Caco-2 (cell line): Measurements from ENCODE around the gene ZNF18. TPM values are rescaled to one million over a fixed set of nuclear protein-coding genes. Genes with fewer than 3 reads are reported as not detected.

Source experiments
- BruUV-seq: library from RNA; stranded (reverse); fragments of 400-500 nt; replicated peaks from 2 replicates; lab custom pipeline; 2021; lab: Mats Ljungman, UMichigan
- CTCF ChIA-PET: fragments of 300-600 bp; sonication (Branson Sonifier 250); formaldehyde crosslinking; loops from one replicate; lab custom pipeline; 2022; ENCODE audit warnings: antibody characterized with exemption; lab: Charles Lee
- POLR2A ChIA-PET: fragments of 300-600 bp; sonication (Branson Sonifier 250); formaldehyde crosslinking; loops from one replicate; lab custom pipeline; 2022; ENCODE audit warnings: antibody characterized with exemption; lab: Charles Lee
- DNase-seq, 2 experiments: peaks; one replicate each; pipeline versions ENCODE4 v3.0.0 to v3.0.0-alpha.2; 2020 to 2022
- H3K27me3 ChIP-seq: replicated peaks from 2 replicates; pipeline ENCODE4 v1.6.0; 2011; ENCODE audit warnings: low read length; ENCODE audit not compliant: control insufficient read depth, insufficient read depth
- H3K36me3 ChIP-seq: 2 replicates; pipeline ENCODE4 v1.5.1; 2011; ENCODE audit warnings: low read length; ENCODE audit not compliant: control insufficient read depth, insufficient read depth
- H3K4me1 ChIP-seq: fragments of 250-450 bp; sonication (Bioruptor Pico); 2 replicates; pipeline ENCODE4 v1.5.1; 2020; ENCODE audit warnings: mild to moderate bottlenecking
- H3K4me3 ChIP-seq: 2 replicates; pipeline ENCODE4 v1.5.1; 2011; ENCODE audit warnings: low read depth, mild to moderate bottlenecking, control low read depth, low read length
- H3K9me3 ChIP-seq: fragments of 250-450 bp; sonication (Bioruptor Pico); 2 replicates; pipeline ENCODE4 v1.5.1; 2020; ENCODE audit warnings: mild to moderate bottlenecking, moderate library complexity
- H3K27ac Mint-ChIP-seq: one replicate; pipeline ENCODE4 v1.8.0; 2022; ENCODE audit warnings: mixed read lengths; ENCODE audit not compliant: unreplicated experiment
- H3K27me3 Mint-ChIP-seq: one replicate; pipeline ENCODE4 v1.8.0; 2022; ENCODE audit warnings: mixed read lengths; ENCODE audit not compliant: insufficient read depth, unreplicated experiment
- H3K36me3 Mint-ChIP-seq: one replicate; pipeline ENCODE4 v1.8.0; 2022; ENCODE audit warnings: mild to moderate bottlenecking, mixed read lengths; ENCODE audit not compliant: insufficient read depth, unreplicated experiment
- H3K4me1 Mint-ChIP-seq: one replicate; pipeline ENCODE4 v1.8.0; 2022; ENCODE audit warnings: low read depth, mixed read lengths; ENCODE audit not compliant: unreplicated experiment
- H3K4me3 Mint-ChIP-seq: one replicate; pipeline ENCODE4 v1.8.0; 2022; ENCODE audit warnings: mild to moderate bottlenecking, moderate library complexity, mixed read lengths; ENCODE audit not compliant: unreplicated experiment
- H3K9me3 Mint-ChIP-seq: one replicate; pipeline ENCODE4 v1.8.0; 2022; ENCODE audit warnings: mixed read lengths; ENCODE audit not compliant: unreplicated experiment
- CTCF ChIP-seq, 2 experiments: fragments of 200-600 bp in 1 of 2; IDR thresholded peaks; 1 replicate in 1 of 2; 2 replicates in 1 of 2; pipeline versions ENCODE4 v1.5.1 to v1.8.0; 2011 to 2022; ENCODE audit warnings: antibody characterized with exemption in 1 of 2, control low read depth in 1 of 2, inconsistent platforms in 1 of 2, low read depth in 1 of 2, low read length in 1 of 2, mild to moderate bottlenecking in 1 of 2, moderate library complexity in 1 of 2; ENCODE audit not compliant: insufficient read depth in 1 of 2, severe bottlenecking in 1 of 2, unreplicated experiment in 1 of 2
- intact Hi-C: fragments of 100-400 bp; cut with micrococcal nuclease; formaldehyde crosslinking; loops from one replicate; pipeline ENCODE4 v1.10.0; 2022; ENCODE audit not compliant: unreplicated experiment
- total RNA-seq: library from RNA; stranded (reverse); gene quantifications from 2 replicates; pipeline ENCODE4 v1.2.3, GENCODE V29; 2022

Gene ZNF18
- total RNA-seq, 1 experiment from 2014 or later: 4.4 TPM

- no peak for DNase-seq
- Mint-ChIP-seq H3K36me3 (no peaks in the 10 kb centered on the region), H3K27me3 (no peaks in the 10 kb centered on the region), H3K4me3 (no peak overlapping the region), H3K27ac (no peak overlapping the region), H3K9me3 (no peaks in the 10 kb centered on the region), H3K4me1 (no peaks in the 10 kb centered on the region)
- H3K27me3 ChIP-seq: no peaks in the 10 kb centered on the region
- ChIA-PET POLR2A (no interaction called here), CTCF (no interaction called here)
- no peaks in the 10 kb centered on the region for H3K36me3 ChIP-seq
- BruUV-seq: no TSS peak
- intact Hi-C loops: no loop called here
- no peaks in the 10 kb centered on the region for H3K9me3 ChIP-seq
- H3K4me3 ChIP-seq: no peak overlapping the region
- no peaks in the 10 kb centered on the region for H3K4me1 ChIP-seq
- TF ChIP-seq CTCF (IDR thresholded peaks at IDR 0.05; ENCODE audit: insufficient read depth in 1 of 2, low read depth in 1 of 2, low read length in 1 of 2, severe bottlenecking in 1 of 2, unreplicated experiment in 1 of 2): no peak
These were observed 10.2 kb upstream of the ZNF18 start for GRCh38 chr17:12007466-12007865.

GRCh38 chr17:11999696-12000095 lies 2.4 kb upstream of the ZNF18 start:
- Histone ChIP-seq H3K9me3 (no peaks in the 10 kb centered on the region), H3K4me1 (no peaks in the 10 kb centered on the region), H3K27me3 (no peaks in the 10 kb centered on the region), H3K36me3 (no peaks in the 10 kb centered on the region), H3K4me3 (no peak overlapping the region)
- Mint-ChIP-seq H3K9me3 (no peaks in the 10 kb centered on the region), H3K27ac (no peak overlapping the region), H3K36me3 (no peaks in the 10 kb centered on the region), H3K27me3 (no peaks in the 10 kb centered on the region), H3K4me3 (no peak overlapping the region), H3K4me1 (peaks cover 6% of the 10 kb centered on the region)
- BruUV-seq: no TSS peak
- no peak for TF ChIP-seq CTCF (IDR thresholded peaks at IDR 0.05; ENCODE audit: insufficient read depth in 1 of 2, low read depth in 1 of 2, low read length in 1 of 2, severe bottlenecking in 1 of 2, unreplicated experiment in 1 of 2)
- DNase-seq: no peak
- CTCF ChIA-PET: no interaction called here
- POLR2A ChIA-PET: no interaction called here
- intact Hi-C loops: no loop called here

- Mint-ChIP-seq H3K4me3 (peak overlapping the region; percentile 90), H3K27me3 (no peaks in the 10 kb centered on the region), H3K36me3 (no peaks in the 10 kb centered on the region), H3K4me1 (peaks cover 6% of the 10 kb centered on the region), H3K9me3 (no peaks in the 10 kb centered on the region), H3K27ac (peak overlapping the region; percentile 96)
- DNase-seq: no peak
- ChIA-PET POLR2A (interaction anchor here (0.7 to 1.5 kb wide), 6 partner anchors 11 to 1020 kb away, joined by 3 to 35 read pairs (median 6); partner anchors contain the start of genes ELAC2 and MAP2K4), CTCF (interaction anchor here (1.5 kb wide), 1 partner anchor 12 kb away, joined by 6 read pairs; no protein-coding TSS in a partner anchor)
- Histone ChIP-seq H3K27me3 (no peaks in the 10 kb centered on the region), H3K4me1 (no peaks in the 10 kb centered on the region), H3K36me3 (no peaks in the 10 kb centered on the region), H3K9me3 (no peaks in the 10 kb centered on the region), H3K4me3 (peak overlapping the region; percentile 65)
- TF ChIP-seq CTCF (IDR thresholded peaks at IDR 0.05; ENCODE audit: insufficient read depth in 1 of 2, low read depth in 1 of 2, low read length in 1 of 2, severe bottlenecking in 1 of 2, unreplicated experiment in 1 of 2): no peak
- intact Hi-C loops: loop anchor here (1.0 kb wide), 1 partner anchor 22 kb away; the partner anchor contains the start of gene MAP2K4
- no TSS peak for BruUV-seq
These were observed 628 bp upstream of the ZNF18 start for GRCh38 chr17:11997972-11998233.
